Loucy (cell line): ENCODE measurements around the gene CFAP119.

Experiments used
- H2AFZ ChIP-seq: fragments of 200-600 bp; sonication (generic); 2 replicates; pipeline ENCODE4 v1.6.0; 2016; ENCODE audit warnings: antibody characterized with exemption, mild to moderate bottlenecking, low read length, moderate library complexity
- H3F3A ChIP-seq: fragments of 200-600 bp; 2 replicates; pipeline ENCODE4 v1.6.0; 2016; ENCODE audit warnings: antibody characterized with exemption, low read depth, mild to moderate bottlenecking
- H3K27me3 ChIP-seq: fragments of 200-600 bp; sonication (generic); 2 replicates; pipeline ENCODE4 v1.6.1; 2014; ENCODE audit warnings: low read length, mild to moderate bottlenecking; ENCODE audit not compliant: insufficient read depth, poor library complexity, severe bottlenecking
- H3K36me3 ChIP-seq: fragments of 200-600 bp; sonication (generic); 2 replicates; pipeline ENCODE4 v1.6.1; 2016; ENCODE audit warnings: low read length; ENCODE audit not compliant: insufficient read depth
- H3K4me1 ChIP-seq: fragments of 200-600 bp; sonication (generic); 2 replicates; pipeline ENCODE4 v1.5.1; 2014; ENCODE audit warnings: low read length, mild to moderate bottlenecking; ENCODE audit not compliant: insufficient read depth, poor library complexity, severe bottlenecking
- H3K4me2 ChIP-seq: fragments of 200-600 bp; sonication (generic); 2 replicates; pipeline ENCODE4 v1.6.0; 2014; ENCODE audit warnings: antibody characterized with exemption, low read length, low read depth, mild to moderate bottlenecking; ENCODE audit not compliant: poor library complexity, severe bottlenecking
- H3K4me3 ChIP-seq: fragments of 200-600 bp; sonication (generic); 2 replicates; pipeline ENCODE4 v1.5.1; 2014; ENCODE audit warnings: low read length, mild to moderate bottlenecking, mixed read lengths; ENCODE audit not compliant: poor library complexity, severe bottlenecking
- H3K79me2 ChIP-seq: fragments of 200-600 bp; sonication (generic); 2 replicates; pipeline ENCODE4 v1.6.1; 2014; ENCODE audit warnings: low read length; ENCODE audit not compliant: insufficient read depth
- H3K9ac ChIP-seq: fragments of 200-600 bp; sonication (generic); 2 replicates; pipeline ENCODE4 v1.6.0; 2014; ENCODE audit warnings: mild to moderate bottlenecking, low read depth, low read length, moderate library complexity; ENCODE audit not compliant: poor library complexity, severe bottlenecking
- H3K9me2 ChIP-seq: fragments of 200-600 bp; sonication (generic); replicated peaks from 2 replicates; pipeline ENCODE4 v1.6.1; 2016; ENCODE audit warnings: low read depth, low read length, mixed read lengths
- H3K9me3 ChIP-seq: fragments of 200-600 bp; sonication (generic); 2 replicates; pipeline ENCODE4 v1.6.1; 2014; ENCODE audit warnings: mild to moderate bottlenecking, antibody characterized with exemption, low read length, low read depth; ENCODE audit not compliant: insufficient read depth
- H4K20me1 ChIP-seq: fragments of 200-600 bp; sonication (generic); 2 replicates; pipeline ENCODE4 v1.6.0; 2014; ENCODE audit warnings: antibody characterized with exemption, low read length, mild to moderate bottlenecking; ENCODE audit not compliant: insufficient read depth, poor library complexity, severe bottlenecking
- EZH2phosphoT487 ChIP-seq: fragments of 200-600 bp; IDR thresholded peaks from 2 replicates; pipeline ENCODE4 v1.6.1; 2018; ENCODE audit warnings: antibody characterized with exemption, mild to moderate bottlenecking, moderate library complexity, borderline replicate concordance
- TF ChIP-seq, protein P1 (sequence below): fragments of 200-600 bp; sonication (generic); conservative IDR thresholded peaks from 2 replicates; pipeline ENCODE4 v1.5.1; 2014; ENCODE audit warnings: mild to moderate bottlenecking, antibody characterized with exemption, low read length

Gene CFAP119

DNA sequence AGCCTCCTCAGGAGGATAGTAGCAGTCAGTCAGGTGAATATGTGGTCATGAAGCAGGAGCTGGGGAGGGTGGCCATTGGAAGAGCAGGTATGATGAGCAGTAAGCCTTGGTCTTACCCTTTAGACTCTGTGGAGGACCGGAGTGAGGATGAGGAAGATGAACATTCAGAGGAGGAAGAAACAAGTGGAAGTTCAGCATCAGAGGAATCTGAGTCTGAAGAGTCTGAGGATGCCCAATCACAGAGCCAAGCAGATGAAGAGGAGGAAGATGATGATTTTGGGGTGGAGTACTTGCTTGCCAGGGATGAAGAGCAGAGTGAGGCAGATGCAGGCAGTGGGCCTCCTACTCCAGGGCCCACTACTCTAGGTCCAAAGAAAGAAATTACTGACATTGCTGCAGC is 50.1 kb downstream of the CFAP119 start:
- no peak overlapping the region for H3K4me3 ChIP-seq
- no peak for TF ChIP-seq EZH2phosphoT487
- TF ChIP-seq, protein P1, sequence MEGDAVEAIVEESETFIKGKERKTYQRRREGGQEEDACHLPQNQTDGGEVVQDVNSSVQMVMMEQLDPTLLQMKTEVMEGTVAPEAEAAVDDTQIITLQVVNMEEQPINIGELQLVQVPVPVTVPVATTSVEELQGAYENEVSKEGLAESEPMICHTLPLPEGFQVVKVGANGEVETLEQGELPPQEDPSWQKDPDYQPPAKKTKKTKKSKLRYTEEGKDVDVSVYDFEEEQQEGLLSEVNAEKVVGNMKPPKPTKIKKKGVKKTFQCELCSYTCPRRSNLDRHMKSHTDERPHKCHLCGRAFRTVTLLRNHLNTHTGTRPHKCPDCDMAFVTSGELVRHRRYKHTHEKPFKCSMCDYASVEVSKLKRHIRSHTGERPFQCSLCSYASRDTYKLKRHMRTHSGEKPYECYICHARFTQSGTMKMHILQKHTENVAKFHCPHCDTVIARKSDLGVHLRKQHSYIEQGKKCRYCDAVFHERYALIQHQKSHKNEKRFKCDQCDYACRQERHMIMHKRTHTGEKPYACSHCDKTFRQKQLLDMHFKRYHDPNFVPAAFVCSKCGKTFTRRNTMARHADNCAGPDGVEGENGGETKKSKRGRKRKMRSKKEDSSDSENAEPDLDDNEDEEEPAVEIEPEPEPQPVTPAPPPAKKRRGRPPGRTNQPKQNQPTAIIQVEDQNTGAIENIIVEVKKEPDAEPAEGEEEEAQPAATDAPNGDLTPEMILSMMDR = no peak
- peaks cover 4% of the 10 kb centered on the region for H4K20me1 ChIP-seq
- H3K9me2 ChIP-seq = no peaks in the 10 kb centered on the region
- H3K9me3 ChIP-seq = no peaks in the 10 kb centered on the region
- peaks cover 94% of the 10 kb centered on the region for H3K36me3 ChIP-seq
- H3K4me2 ChIP-seq = no peak overlapping the region
- no peaks in the 10 kb centered on the region; the same call in 1 of the 2 replicates for H3F3A ChIP-seq
- H3K79me2 ChIP-seq = peaks cover 14% of the 10 kb centered on the region
- H3K9ac ChIP-seq = no peak overlapping the region
- H3K27me3 ChIP-seq = no peaks in the 10 kb centered on the region
- no peak overlapping the region for H2AFZ ChIP-seq
- H3K4me1 ChIP-seq = no peaks in the 10 kb centered on the region

DNA sequence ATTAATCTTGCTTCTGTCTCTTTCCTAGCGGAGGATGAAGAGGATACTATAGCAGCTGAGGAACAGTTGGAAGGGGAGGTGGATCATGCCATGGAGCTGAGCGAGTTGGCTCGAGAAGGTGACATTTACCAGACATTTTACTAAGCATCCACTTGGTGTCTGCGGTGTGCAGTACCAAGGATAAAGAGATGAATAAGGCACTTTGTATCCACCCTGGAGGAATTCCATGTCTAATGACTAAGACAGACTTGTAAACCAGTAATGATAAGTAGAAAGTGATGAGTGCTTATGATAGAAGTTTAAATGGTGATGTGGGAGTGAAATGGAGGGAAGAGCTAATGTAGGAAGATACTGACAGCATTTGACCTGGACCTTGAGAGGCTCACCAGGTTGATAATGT is 50.9 kb downstream of the CFAP119 start:
- no peaks in the 10 kb centered on the region; the same call in 1 of the 2 replicates for H3F3A ChIP-seq
- H3K79me2 ChIP-seq = peaks cover 19% of the 10 kb centered on the region
- H3K4me2 ChIP-seq = no peak overlapping the region
- no peaks in the 10 kb centered on the region for H3K27me3 ChIP-seq
- no peaks in the 10 kb centered on the region for H3K9me2 ChIP-seq
- H4K20me1 ChIP-seq = peaks cover 4% of the 10 kb centered on the region
- peaks cover 94% of the 10 kb centered on the region for H3K36me3 ChIP-seq
- H3K4me3 ChIP-seq = no peak overlapping the region
- TF ChIP-seq, protein P1 = no peak
- no peak for TF ChIP-seq EZH2phosphoT487
- no peak overlapping the region for H2AFZ ChIP-seq
- H3K9me3 ChIP-seq = no peaks in the 10 kb centered on the region
- H3K9ac ChIP-seq = no peak overlapping the region
- no peaks in the 10 kb centered on the region for H3K4me1 ChIP-seq
